ENCODE measurements around the gene AURKB.

GRCh38 chr17:8226536-8227237 is 16.3 kb upstream of the AURKB start:
- TF ChIP-seq CTCF (IDR thresholded peaks at IDR 0.05) (no peak), POLR2A (IDR thresholded peaks at IDR 0.05) (no peak), POLR2AphosphoS5 (IDR thresholded peaks at IDR 0.05; ENCODE audit: insufficient read depth in 1 of 2, low read depth in 1 of 2) (peak in 1 of 2 donors; percentile 56)

Measured in vagina (tissue), 2 donors.